Loucy (cell line): ENCODE results near the gene SOBP.

Experiments
- H2AFZ ChIP-seq: fragments of 200-600 bp; sonication (generic); 2 replicates; pipeline ENCODE4 v1.6.0; 2016; ENCODE audit warnings: antibody characterized with exemption, mild to moderate bottlenecking, low read length, moderate library complexity
- H3F3A ChIP-seq: fragments of 200-600 bp; 2 replicates; pipeline ENCODE4 v1.6.0; 2016; ENCODE audit warnings: antibody characterized with exemption, low read depth, mild to moderate bottlenecking
- H3K27me3 ChIP-seq: fragments of 200-600 bp; sonication (generic); 2 replicates; pipeline ENCODE4 v1.6.1; 2014; ENCODE audit warnings: low read length, mild to moderate bottlenecking; ENCODE audit not compliant: insufficient read depth, poor library complexity, severe bottlenecking
- H3K36me3 ChIP-seq: fragments of 200-600 bp; sonication (generic); 2 replicates; pipeline ENCODE4 v1.6.1; 2016; ENCODE audit warnings: low read length; ENCODE audit not compliant: insufficient read depth
- H3K4me1 ChIP-seq: fragments of 200-600 bp; sonication (generic); 2 replicates; pipeline ENCODE4 v1.5.1; 2014; ENCODE audit warnings: low read length, mild to moderate bottlenecking; ENCODE audit not compliant: insufficient read depth, poor library complexity, severe bottlenecking
- H3K4me2 ChIP-seq: fragments of 200-600 bp; sonication (generic); 2 replicates; pipeline ENCODE4 v1.6.0; 2014; ENCODE audit warnings: antibody characterized with exemption, low read length, low read depth, mild to moderate bottlenecking; ENCODE audit not compliant: poor library complexity, severe bottlenecking
- H3K4me3 ChIP-seq: fragments of 200-600 bp; sonication (generic); 2 replicates; pipeline ENCODE4 v1.5.1; 2014; ENCODE audit warnings: low read length, mild to moderate bottlenecking, mixed read lengths; ENCODE audit not compliant: poor library complexity, severe bottlenecking
- H3K79me2 ChIP-seq: fragments of 200-600 bp; sonication (generic); 2 replicates; pipeline ENCODE4 v1.6.1; 2014; ENCODE audit warnings: low read length; ENCODE audit not compliant: insufficient read depth
- H3K9ac ChIP-seq: fragments of 200-600 bp; sonication (generic); 2 replicates; pipeline ENCODE4 v1.6.0; 2014; ENCODE audit warnings: mild to moderate bottlenecking, low read depth, low read length, moderate library complexity; ENCODE audit not compliant: poor library complexity, severe bottlenecking
- H3K9me2 ChIP-seq: fragments of 200-600 bp; sonication (generic); replicated peaks from 2 replicates; pipeline ENCODE4 v1.6.1; 2016; ENCODE audit warnings: low read depth, low read length, mixed read lengths
- H3K9me3 ChIP-seq: fragments of 200-600 bp; sonication (generic); 2 replicates; pipeline ENCODE4 v1.6.1; 2014; ENCODE audit warnings: mild to moderate bottlenecking, antibody characterized with exemption, low read length, low read depth; ENCODE audit not compliant: insufficient read depth
- H4K20me1 ChIP-seq: fragments of 200-600 bp; sonication (generic); 2 replicates; pipeline ENCODE4 v1.6.0; 2014; ENCODE audit warnings: antibody characterized with exemption, low read length, mild to moderate bottlenecking; ENCODE audit not compliant: insufficient read depth, poor library complexity, severe bottlenecking
- CTCF ChIP-seq: fragments of 200-600 bp; sonication (generic); conservative IDR thresholded peaks from 2 replicates; pipeline ENCODE4 v1.5.1; 2014; ENCODE audit warnings: mild to moderate bottlenecking, antibody characterized with exemption, low read length
- EZH2phosphoT487 ChIP-seq: fragments of 200-600 bp; IDR thresholded peaks from 2 replicates; pipeline ENCODE4 v1.6.1; 2018; ENCODE audit warnings: antibody characterized with exemption, mild to moderate bottlenecking, moderate library complexity, borderline replicate concordance

SOBP gene

GRCh38 chr6:107491760-107492660 is 2.1 kb downstream of the SOBP start:
- H3K4me2 ChIP-seq, result peak overlapping the region; percentile 93
- H2AFZ ChIP-seq, result no peak overlapping the region
- H3K4me1 ChIP-seq, result peaks cover 70% of the 10 kb centered on the region
- H4K20me1 ChIP-seq, result peaks cover 4% of the 10 kb centered on the region
- peaks cover 70% of the 10 kb centered on the region for H3K79me2 ChIP-seq
- no peaks in the 10 kb centered on the region for H3K9me2 ChIP-seq
- H3K4me3 ChIP-seq, result peak overlapping the region; percentile 89
- H3F3A ChIP-seq, result peaks cover 2% of the 10 kb centered on the region; the same call in 1 of the 2 replicates
- no peak for TF ChIP-seq CTCF
- no peak for TF ChIP-seq EZH2phosphoT487
- H3K36me3 ChIP-seq, result no peaks in the 10 kb centered on the region
- H3K9ac ChIP-seq, result peak overlapping the region; percentile 89
- H3K9me3 ChIP-seq, result no peaks in the 10 kb centered on the region
- no peaks in the 10 kb centered on the region for H3K27me3 ChIP-seq

- H3K4me2 ChIP-seq, result peak overlapping the region; percentile 93
- H2AFZ ChIP-seq, result no peak overlapping the region
Measured at GRCh38 chr6:107493158-107494057, 3.5 kb downstream of the SOBP start.

More at GRCh38 chr6:107493158-107494057, 3.5 kb downstream of the SOBP start:
- peaks cover 8% of the 10 kb centered on the region for H4K20me1 ChIP-seq
- no peaks in the 10 kb centered on the region for H3K36me3 ChIP-seq
- H3K79me2 ChIP-seq, result peaks cover 77% of the 10 kb centered on the region
- no peaks in the 10 kb centered on the region for H3K27me3 ChIP-seq
- H3K9me3 ChIP-seq, result no peaks in the 10 kb centered on the region
- peaks cover 2% of the 10 kb centered on the region; the same call in 1 of the 2 replicates for H3F3A ChIP-seq
- no peaks in the 10 kb centered on the region for H3K9me2 ChIP-seq
- TF ChIP-seq CTCF (no peak), EZH2phosphoT487 (no peak)
- peaks cover 78% of the 10 kb centered on the region for H3K4me1 ChIP-seq
- peak overlapping the region; percentile 89 for H3K4me3 ChIP-seq
- peak overlapping the region; percentile 89 for H3K9ac ChIP-seq
